Type B pancreatic cell (in vitro differentiated cells): ENCODE measurements around the gene RAB3C. TPM values are rescaled to one million over a fixed set of nuclear protein-coding genes. Genes with fewer than 3 reads are reported as not detected.

Source experiments
- DNase-seq: peaks from one replicate; pipeline ENCODE4 v3.0.0; 2021; ENCODE audit warnings: mixed read lengths; ENCODE audit not compliant: unreplicated experiment; ENCODE audit errors: extremely low spot score
- H3K27ac Mint-ChIP-seq: 2 replicates; pipeline ENCODE4 v1.8.0; 2021; ENCODE audit warnings: mild to moderate bottlenecking, mixed read lengths
- H3K27me3 Mint-ChIP-seq: 2 replicates; pipeline ENCODE4 v1.8.0; 2021; ENCODE audit warnings: mixed read lengths
- H3K36me3 Mint-ChIP-seq: 2 replicates; pipeline ENCODE4 v1.8.0; 2021; ENCODE audit warnings: mixed read lengths
- H3K4me1 Mint-ChIP-seq: one replicate; pipeline ENCODE4 v1.8.0; 2021; ENCODE audit warnings: mixed read lengths; ENCODE audit not compliant: unreplicated experiment
- H3K4me3 Mint-ChIP-seq: 2 replicates; pipeline ENCODE4 v1.8.0; 2021; ENCODE audit warnings: mild to moderate bottlenecking, mixed read lengths
- H3K9me3 Mint-ChIP-seq: 2 replicates; pipeline ENCODE4 v1.8.0; 2021; ENCODE audit warnings: mixed read lengths
- total RNA-seq: library from RNA; stranded (reverse); gene quantifications from 2 replicates; pipeline ENCODE4 v1.2.1, GENCODE V29; 2021; ENCODE audit warnings: low replicate concordance
- TF ChIP-seq, protein P1 (sequence below): fragments of 200-600 bp; sonication (generic); conservative IDR thresholded peaks from 2 replicates; pipeline ENCODE4 v1.5.0; 2021; ENCODE audit warnings: antibody characterized with exemption, mild to moderate bottlenecking

Gene RAB3C
- total RNA-seq, 1 donor from 2014 or later: 10.1 TPM

DNA sequence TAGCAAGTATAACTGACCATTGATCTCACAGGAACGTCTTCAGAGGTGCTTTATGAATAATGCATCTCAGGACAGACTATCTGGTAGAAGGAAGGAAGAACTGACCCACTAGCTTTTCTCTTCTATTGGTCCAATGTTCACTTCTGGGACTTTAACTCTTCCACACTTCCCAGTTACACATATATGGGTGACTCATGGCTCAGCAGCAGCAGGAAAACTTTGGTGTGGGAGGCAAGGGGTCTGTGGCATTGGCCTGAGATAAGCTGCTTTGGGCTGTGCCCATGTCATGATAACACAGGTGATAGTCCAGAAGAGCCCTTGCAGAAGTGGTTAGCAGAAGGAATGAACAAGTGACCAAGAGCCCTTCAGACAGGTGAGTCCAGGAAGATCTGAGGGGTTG, 148.8 kb downstream of the RAB3C start:
- peaks cover 9% of the 10 kb centered on the region for H3K4me1 Mint-ChIP-seq
- DNase-seq: no peak
- no peaks in the 10 kb centered on the region for H3K9me3 Mint-ChIP-seq
- H3K36me3 Mint-ChIP-seq: no peaks in the 10 kb centered on the region
- TF ChIP-seq, protein P1, sequence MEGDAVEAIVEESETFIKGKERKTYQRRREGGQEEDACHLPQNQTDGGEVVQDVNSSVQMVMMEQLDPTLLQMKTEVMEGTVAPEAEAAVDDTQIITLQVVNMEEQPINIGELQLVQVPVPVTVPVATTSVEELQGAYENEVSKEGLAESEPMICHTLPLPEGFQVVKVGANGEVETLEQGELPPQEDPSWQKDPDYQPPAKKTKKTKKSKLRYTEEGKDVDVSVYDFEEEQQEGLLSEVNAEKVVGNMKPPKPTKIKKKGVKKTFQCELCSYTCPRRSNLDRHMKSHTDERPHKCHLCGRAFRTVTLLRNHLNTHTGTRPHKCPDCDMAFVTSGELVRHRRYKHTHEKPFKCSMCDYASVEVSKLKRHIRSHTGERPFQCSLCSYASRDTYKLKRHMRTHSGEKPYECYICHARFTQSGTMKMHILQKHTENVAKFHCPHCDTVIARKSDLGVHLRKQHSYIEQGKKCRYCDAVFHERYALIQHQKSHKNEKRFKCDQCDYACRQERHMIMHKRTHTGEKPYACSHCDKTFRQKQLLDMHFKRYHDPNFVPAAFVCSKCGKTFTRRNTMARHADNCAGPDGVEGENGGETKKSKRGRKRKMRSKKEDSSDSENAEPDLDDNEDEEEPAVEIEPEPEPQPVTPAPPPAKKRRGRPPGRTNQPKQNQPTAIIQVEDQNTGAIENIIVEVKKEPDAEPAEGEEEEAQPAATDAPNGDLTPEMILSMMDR: no peak
- no peaks in the 10 kb centered on the region for H3K27me3 Mint-ChIP-seq
- no peak overlapping the region for H3K4me3 Mint-ChIP-seq
- no peak overlapping the region for H3K27ac Mint-ChIP-seq

DNA sequence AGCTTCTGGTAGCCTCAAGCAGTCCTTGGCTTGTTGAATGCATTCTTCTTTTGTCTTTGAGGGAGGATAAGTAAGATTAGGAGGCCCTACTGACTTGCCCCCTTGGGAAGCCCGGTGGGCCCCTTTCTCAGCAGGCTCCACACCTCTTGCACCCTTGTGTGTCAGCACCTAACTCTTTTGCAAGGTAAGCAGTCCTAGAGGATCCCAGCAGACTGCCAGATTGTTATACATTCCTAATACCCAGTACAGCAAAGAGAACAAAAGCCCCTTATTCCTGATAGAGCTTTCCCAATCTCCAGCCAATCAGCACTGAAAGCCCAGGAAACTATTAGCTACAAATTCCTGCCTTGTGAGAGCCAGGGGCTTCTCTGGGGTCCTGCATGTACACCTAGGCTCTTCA, 152.8 kb downstream of the RAB3C start:
- H3K27me3 Mint-ChIP-seq: no peaks in the 10 kb centered on the region
- DNase-seq: no peak
- peaks cover 9% of the 10 kb centered on the region for H3K4me1 Mint-ChIP-seq
- H3K27ac Mint-ChIP-seq: no peak overlapping the region
- H3K9me3 Mint-ChIP-seq: no peaks in the 10 kb centered on the region
- no peak overlapping the region for H3K4me3 Mint-ChIP-seq
- TF ChIP-seq, protein P1: no peak
- H3K36me3 Mint-ChIP-seq: no peaks in the 10 kb centered on the region

DNA sequence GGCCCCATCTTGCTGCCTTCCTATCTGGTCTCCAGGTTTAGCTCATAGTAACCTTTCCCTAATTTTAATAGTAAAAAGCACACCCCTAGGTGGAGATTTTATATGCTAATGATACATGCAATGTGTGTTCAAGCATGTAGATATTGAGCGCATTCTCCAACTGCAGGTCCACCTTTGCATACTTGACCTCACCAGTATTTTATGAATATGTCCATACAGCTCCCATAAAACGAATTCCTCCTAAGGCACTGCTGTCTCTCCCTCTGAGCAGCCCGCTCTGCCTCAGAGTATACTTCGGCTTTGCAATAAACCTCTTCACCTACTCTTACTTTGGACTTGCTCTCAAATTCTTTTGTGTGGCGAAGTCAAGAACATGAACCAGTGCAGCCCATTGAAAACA, 153.3 kb downstream of the RAB3C start:
- H3K27ac Mint-ChIP-seq: no peak overlapping the region
- no peaks in the 10 kb centered on the region for H3K27me3 Mint-ChIP-seq
- TF ChIP-seq, protein P1: no peak
- H3K4me3 Mint-ChIP-seq: no peak overlapping the region
- H3K36me3 Mint-ChIP-seq: no peaks in the 10 kb centered on the region
- peaks cover 9% of the 10 kb centered on the region for H3K4me1 Mint-ChIP-seq
- no peak for DNase-seq
- no peaks in the 10 kb centered on the region for H3K9me3 Mint-ChIP-seq

DNA sequence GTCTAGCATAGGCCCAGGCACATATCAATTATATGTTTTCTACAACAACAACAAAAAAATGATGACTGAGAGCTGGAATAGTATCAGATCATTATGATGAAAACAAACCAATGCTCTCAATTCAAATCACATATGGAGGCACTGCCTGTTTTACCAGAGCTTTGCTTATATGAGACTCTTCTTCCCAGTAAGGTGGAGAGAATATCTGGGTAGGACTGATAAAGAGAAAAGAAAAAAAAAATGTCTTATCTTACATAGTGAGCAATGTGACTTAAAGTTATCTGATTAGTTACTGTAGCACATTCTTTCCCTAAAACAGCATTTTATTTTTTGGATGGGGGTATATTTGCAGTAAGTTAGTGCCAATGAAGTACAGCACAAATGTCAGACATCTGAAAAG, 154.8 kb downstream of the RAB3C start:
- TF ChIP-seq, protein P1: no peak
- Mint-ChIP-seq H3K27ac (no peak overlapping the region), H3K27me3 (no peaks in the 10 kb centered on the region), H3K4me3 (no peak overlapping the region), H3K4me1 (peaks cover 9% of the 10 kb centered on the region), H3K9me3 (no peaks in the 10 kb centered on the region), H3K36me3 (no peaks in the 10 kb centered on the region)
- DNase-seq: no peak

DNA sequence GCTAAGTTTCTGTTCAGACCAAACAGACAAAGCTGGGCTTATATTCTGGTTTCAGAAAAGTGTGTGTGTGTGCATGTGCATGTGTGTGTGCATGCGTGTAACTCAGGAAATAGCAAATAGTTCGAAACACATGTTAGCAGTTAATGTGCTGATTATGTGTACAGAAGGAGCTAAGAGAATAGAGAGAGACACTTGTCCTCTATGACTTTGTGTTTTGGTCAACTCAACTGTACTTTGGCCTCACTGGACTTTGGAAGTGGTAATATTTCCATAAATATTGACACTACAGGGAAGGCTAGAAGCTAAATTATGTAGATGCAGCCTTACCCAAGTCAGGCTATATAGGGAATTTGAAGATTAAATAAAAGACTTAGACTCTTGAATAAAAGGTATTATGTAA, 155.5 kb downstream of the RAB3C start:
- TF ChIP-seq, protein P1: no peak
- Mint-ChIP-seq H3K27me3 (no peaks in the 10 kb centered on the region), H3K4me3 (no peak overlapping the region), H3K36me3 (no peaks in the 10 kb centered on the region), H3K9me3 (no peaks in the 10 kb centered on the region), H3K4me1 (peaks cover 9% of the 10 kb centered on the region), H3K27ac (no peak overlapping the region)
- DNase-seq: no peak

DNA sequence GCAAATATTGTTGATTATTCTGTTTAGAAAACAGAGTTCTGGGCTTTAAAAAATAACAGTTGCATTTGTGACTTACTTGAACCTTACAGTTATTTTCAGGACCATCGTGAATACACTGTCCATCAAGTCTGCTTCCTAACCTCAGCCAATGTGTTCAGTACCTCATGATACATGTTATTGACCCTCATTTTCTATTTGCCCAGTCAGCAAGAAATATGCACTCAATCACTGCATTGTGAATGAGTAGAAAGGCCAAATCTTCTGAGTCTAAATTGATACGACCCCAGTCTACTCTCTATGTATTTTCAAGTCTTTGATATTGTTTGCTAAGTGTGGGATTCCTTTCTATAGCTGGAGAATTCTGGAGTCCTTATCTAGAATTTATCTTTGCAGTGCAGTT, 156.2 kb downstream of the RAB3C start:
- no peaks in the 10 kb centered on the region for H3K9me3 Mint-ChIP-seq
- peaks cover 7% of the 10 kb centered on the region for H3K4me1 Mint-ChIP-seq
- no peaks in the 10 kb centered on the region for H3K27me3 Mint-ChIP-seq
- TF ChIP-seq, protein P1: no peak
- DNase-seq: no peak
- H3K36me3 Mint-ChIP-seq: no peaks in the 10 kb centered on the region
- H3K27ac Mint-ChIP-seq: no peak overlapping the region
- no peak overlapping the region for H3K4me3 Mint-ChIP-seq
